Measurements from ENCODE around the gene MTUS2. TPM values are rescaled to one million over a fixed set of nuclear protein-coding genes. Genes with fewer than 3 reads are reported as not detected.

Gene MTUS2
- total and polyA plus RNA-seq, 2 donors from 2014 or later: 0.06 to 0.22 TPM

GRCh38 chr13:28822801-28823200, 2.7 kb downstream of the MTUS2 start:
- Histone ChIP-seq H3K9me3 (ENCODE audit: control insufficient read depth in 2 of 3, insufficient read depth in 1 of 3, low read length in 3 of 3) (no peaks in the 10 kb centered on the region), H3K27ac (ENCODE audit: low read depth in 2 of 2, low read length in 2 of 2) (no peak overlapping the region), H3K27me3 (ENCODE audit: control insufficient read depth, insufficient read depth, low read length) (peaks cover 6% of the 10 kb centered on the region), H3K36me3 (ENCODE audit: control insufficient read depth in 2 of 3, insufficient read depth in 3 of 3, low read length in 3 of 3) (no peaks in the 10 kb centered on the region), H3K4me3 (ENCODE audit: low read length in 3 of 3) (no peak overlapping the region), H3K4me1 (ENCODE audit: control insufficient read depth in 2 of 3, insufficient read depth in 2 of 3, low read depth in 1 of 3, low read length in 3 of 3) (peaks cover 0 to 4% (median 4%) of the 10 kb centered on the region in 3 donors), H3K9ac (ENCODE audit: low read length in 3 of 3) (no peak overlapping the region)
- TF ChIP-seq CTCF (IDR thresholded peaks at IDR 0.05; ENCODE audit: borderline replicate concordance, extremely low read depth, insufficient read depth): no peak
- DNase-seq (no peak), FAIRE-seq (no peak)
- intact Hi-C loops (cut with DNase I): no loop called here

GRCh38 chr13:28825379-28825778, 5.2 kb downstream of the MTUS2 start:
- Histone ChIP-seq H3K27ac (ENCODE audit: low read depth in 2 of 2, low read length in 2 of 2) (no peak overlapping the region), H3K4me3 (ENCODE audit: low read length in 3 of 3) (no peak overlapping the region), H3K36me3 (ENCODE audit: control insufficient read depth in 2 of 3, insufficient read depth in 3 of 3, low read length in 3 of 3) (no peaks in the 10 kb centered on the region), H3K4me1 (ENCODE audit: control insufficient read depth in 2 of 3, insufficient read depth in 2 of 3, low read depth in 1 of 3, low read length in 3 of 3) (no peaks in the 10 kb centered on the region), H3K27me3 (ENCODE audit: control insufficient read depth, insufficient read depth, low read length) (peaks cover 6% of the 10 kb centered on the region), H3K9ac (ENCODE audit: low read length in 3 of 3) (no peak overlapping the region), H3K9me3 (ENCODE audit: control insufficient read depth in 2 of 3, insufficient read depth in 1 of 3, low read length in 3 of 3) (peaks cover 0 to 9% (median 0%) of the 10 kb centered on the region in 3 donors)
- FAIRE-seq (no peak), DNase-seq (no peak)
- no peak for TF ChIP-seq CTCF (IDR thresholded peaks at IDR 0.05; ENCODE audit: borderline replicate concordance, extremely low read depth, insufficient read depth)
- intact Hi-C loops (cut with DNase I): no loop called here

DNA sequence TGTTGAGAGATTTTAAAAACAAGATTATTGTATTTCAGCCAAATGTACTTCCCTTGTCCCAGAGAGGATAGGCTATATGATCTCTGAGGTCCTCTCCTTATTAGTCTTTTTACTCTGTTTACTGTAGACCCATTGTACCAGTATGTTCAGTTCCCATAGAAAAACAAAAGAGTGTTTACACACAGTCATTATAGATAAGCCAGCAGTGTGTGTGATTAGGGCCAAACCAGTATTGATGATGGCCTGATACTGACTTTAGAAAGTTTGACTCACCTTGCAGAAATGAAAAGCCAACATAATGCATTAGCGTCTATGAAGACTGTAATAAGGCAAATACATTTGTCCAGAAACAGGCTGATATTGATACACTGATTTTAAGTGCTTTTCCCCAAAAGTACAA, 6.2 kb downstream of the MTUS2 start:
- Histone ChIP-seq H3K4me1 (ENCODE audit: control insufficient read depth in 2 of 3, insufficient read depth in 2 of 3, low read depth in 1 of 3, low read length in 3 of 3) (no peaks in the 10 kb centered on the region), H3K27me3 (ENCODE audit: control insufficient read depth, insufficient read depth, low read length) (peaks cover 3% of the 10 kb centered on the region), H3K27ac (ENCODE audit: low read depth in 2 of 2, low read length in 2 of 2) (no peak overlapping the region), H3K9me3 (ENCODE audit: control insufficient read depth in 2 of 3, insufficient read depth in 1 of 3, low read length in 3 of 3) (peaks cover 0 to 9% (median 0%) of the 10 kb centered on the region in 3 donors), H3K36me3 (ENCODE audit: control insufficient read depth in 2 of 3, insufficient read depth in 3 of 3, low read length in 3 of 3) (no peaks in the 10 kb centered on the region), H3K9ac (ENCODE audit: low read length in 3 of 3) (no peak overlapping the region), H3K4me3 (ENCODE audit: low read length in 3 of 3) (no peak overlapping the region)
- no peak for DNase-seq
- intact Hi-C loops (cut with DNase I): no loop called here
- TF ChIP-seq CTCF (IDR thresholded peaks at IDR 0.05; ENCODE audit: borderline replicate concordance, extremely low read depth, insufficient read depth): no peak
- no peak for FAIRE-seq

- Histone ChIP-seq H3K9ac (ENCODE audit: low read length in 3 of 3) (no peak overlapping the region), H3K9me3 (ENCODE audit: control insufficient read depth in 2 of 3, insufficient read depth in 1 of 3, low read length in 3 of 3) (peaks cover 0 to 9% (median 0%) of the 10 kb centered on the region in 3 donors), H3K27ac (ENCODE audit: low read depth in 2 of 2, low read length in 2 of 2) (no peak overlapping the region), H3K36me3 (ENCODE audit: control insufficient read depth in 2 of 3, insufficient read depth in 3 of 3, low read length in 3 of 3) (no peaks in the 10 kb centered on the region), H3K4me3 (ENCODE audit: low read length in 3 of 3) (no peak overlapping the region), H3K27me3 (ENCODE audit: control insufficient read depth, insufficient read depth, low read length) (no peaks in the 10 kb centered on the region), H3K4me1 (ENCODE audit: control insufficient read depth in 2 of 3, insufficient read depth in 2 of 3, low read depth in 1 of 3, low read length in 3 of 3) (no peaks in the 10 kb centered on the region)
- no peak for TF ChIP-seq CTCF (IDR thresholded peaks at IDR 0.05; ENCODE audit: borderline replicate concordance, extremely low read depth, insufficient read depth)
- no peak for DNase-seq
- no peak for FAIRE-seq
- intact Hi-C loops (cut with DNase I): no loop called here
Observed at GRCh38 chr13:28830580-28830979, 10.4 kb downstream of the MTUS2 start.

All from kidney (tissue), 14 donors.